Stimulated activated CD8-positive, alpha-beta memory T cell treated with anti-CD3 and anti-CD28 coated beads, Interleukin-4, amount 100 ng/mL, for 48 hours (primary cell): ENCODE results near the gene MYO1H.
"Not testable (repeated sequence)": the region's sequence is repeated elsewhere in the genome, so short reads cannot be mapped to it uniquely, and the experiment has no call there.

ENCODE experiments used
- DNase-seq: peaks from one replicate; pipeline ENCODE4 v3.0.0-alpha.2; 2020

MYO1H gene

GRCh38 chr12:109352184-109352583 lies 4.5 kb downstream of the MYO1H start:
- no peak for DNase-seq

DNA sequence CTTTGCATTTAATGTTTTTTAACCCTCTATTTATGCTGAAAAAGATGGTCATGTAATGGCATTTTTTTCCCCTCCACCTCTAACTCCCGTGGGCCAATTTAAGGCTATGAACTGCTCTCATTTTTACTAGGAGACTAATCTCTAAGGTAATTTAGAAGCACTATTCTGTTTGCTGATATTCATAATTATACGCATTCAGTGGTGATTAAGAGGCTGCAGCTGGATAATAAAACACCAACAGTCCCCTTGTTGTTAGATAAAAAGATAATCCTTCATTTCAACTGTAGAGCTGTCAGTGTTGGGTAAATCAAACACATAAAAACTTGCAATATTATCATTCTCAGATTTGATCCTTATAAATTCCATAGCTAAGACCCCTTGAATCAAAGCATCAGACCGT lies 8.9 kb downstream of the MYO1H start:
- DNase-seq, result no peak

DNA sequence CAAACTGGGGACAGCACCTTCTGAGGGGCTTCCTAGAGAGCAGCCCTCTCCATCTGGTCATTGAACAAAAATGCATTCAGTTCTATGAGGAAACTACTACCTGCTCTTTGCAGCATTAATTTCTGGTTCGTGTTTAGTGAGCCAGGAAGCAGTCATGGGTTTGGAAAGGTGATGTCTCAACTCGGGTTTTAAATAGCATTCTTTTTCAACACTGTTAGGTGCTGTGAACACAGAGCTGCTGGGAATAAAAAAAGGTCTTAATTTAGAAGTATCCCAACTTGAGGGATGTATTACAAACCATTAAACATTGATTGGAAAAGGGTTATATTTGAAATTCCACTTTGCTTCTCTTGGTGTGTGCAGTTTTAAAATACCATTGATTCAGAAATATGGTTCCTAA lies 9.3 kb downstream of the MYO1H start:
- DNase-seq, result no peak

DNA sequence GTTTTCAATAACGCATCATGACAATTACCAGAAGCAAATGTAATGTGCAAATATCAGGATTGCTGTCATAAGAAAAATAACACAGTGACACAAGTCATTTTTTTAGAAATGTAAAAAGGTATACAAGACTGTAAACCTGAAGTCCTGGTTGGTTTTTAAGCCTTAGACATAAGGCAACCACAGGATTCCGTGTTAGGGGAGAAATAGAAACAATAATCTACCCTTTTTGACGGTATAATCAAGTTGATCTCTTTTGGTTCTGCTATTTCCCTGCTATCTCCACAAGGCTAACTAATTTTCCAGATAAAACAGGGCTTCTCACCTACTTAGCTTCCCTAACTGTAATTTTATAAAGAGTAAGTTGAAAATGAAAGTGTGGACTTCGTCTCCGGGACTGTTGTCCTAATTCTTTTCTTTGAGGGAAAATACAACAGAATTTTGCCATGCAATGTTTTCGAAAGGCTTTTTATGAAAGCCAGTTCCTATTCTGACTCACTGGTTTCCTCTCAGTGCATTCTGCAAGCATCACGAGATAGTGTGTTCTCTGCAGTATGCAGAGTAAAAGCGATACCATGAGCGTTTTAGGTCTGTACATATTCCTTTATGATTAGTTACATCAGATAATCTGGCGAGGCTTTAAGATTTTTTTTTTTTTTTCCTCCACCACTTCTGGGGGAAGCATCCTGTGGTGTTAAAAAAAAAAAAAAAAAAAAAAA lies 10.6 kb downstream of the MYO1H start:
- DNase-seq, result no peak

DNA sequence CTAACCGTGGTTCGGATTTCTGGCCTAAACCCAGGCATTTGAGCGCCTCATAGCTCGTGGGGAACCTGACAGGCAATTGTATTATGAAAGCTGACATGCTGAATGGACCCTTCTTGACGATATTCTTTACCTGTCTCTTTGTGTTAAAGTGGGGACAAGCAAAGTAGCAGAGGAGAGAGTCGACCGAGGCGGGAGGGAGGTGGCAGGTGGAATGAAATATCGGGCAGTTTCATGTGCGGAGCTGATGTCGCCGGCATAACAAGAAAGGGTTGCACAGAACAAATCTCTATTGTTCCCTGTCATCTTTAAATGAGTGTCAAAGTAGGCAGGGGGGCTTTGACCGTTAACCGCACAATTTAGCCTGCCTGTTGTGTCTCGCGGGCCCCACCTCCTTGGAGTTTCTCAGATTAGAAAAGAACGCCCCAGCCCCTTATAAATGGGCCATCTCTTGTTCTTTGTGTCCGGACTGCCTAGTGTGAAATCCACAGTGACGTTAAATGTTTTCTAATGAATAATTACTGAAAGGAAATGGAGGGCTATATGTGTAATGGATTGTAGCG lies 11.5 kb downstream of the MYO1H start:
- no peak for DNase-seq

DNA sequence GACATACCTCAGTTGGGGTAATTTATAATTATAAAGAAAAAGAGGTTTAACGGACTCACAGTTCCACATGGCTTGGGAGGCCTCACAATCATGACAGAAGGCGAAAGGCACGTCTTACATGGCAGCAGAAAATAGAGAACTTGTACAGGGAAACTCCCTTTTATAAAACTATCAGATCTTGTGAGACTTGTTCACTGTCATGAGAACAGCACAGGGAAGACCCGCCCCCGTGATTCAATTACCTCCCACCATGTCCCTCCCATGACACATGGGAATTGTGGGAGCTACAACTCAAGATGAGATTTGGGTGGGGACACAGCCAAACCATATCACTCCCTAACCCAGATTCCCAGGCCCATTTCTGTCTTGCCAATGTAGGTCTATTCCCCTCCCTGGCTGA lies 22.1 kb downstream of the MYO1H start:
- no peak for DNase-seq

DNA sequence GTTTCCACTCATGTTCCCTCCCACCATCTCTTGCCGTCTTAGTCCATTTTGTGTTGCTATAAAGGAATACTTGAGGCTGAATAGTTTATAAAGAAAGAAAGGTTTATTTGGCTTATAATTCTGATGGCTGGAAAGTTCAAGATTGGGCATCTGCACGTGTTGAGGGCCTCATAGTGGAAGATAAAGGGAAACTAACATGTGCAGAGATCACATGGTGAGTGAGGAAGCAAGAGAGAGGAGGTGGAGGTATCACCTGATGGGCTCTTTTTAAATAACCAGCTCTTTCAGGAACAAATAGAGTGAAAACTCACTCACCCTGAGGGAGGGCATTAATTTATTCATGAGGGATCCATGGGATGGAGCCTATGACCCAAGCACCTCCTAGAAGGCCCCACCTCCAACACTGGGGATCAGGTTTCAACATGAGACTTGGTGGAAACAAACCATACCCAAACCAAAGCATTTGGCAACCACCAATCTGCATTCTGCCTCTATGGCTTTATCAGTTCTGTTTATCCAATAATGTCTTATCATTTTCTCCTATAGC lies 29.5 kb downstream of the MYO1H start:
- DNase-seq, result no peak

DNA sequence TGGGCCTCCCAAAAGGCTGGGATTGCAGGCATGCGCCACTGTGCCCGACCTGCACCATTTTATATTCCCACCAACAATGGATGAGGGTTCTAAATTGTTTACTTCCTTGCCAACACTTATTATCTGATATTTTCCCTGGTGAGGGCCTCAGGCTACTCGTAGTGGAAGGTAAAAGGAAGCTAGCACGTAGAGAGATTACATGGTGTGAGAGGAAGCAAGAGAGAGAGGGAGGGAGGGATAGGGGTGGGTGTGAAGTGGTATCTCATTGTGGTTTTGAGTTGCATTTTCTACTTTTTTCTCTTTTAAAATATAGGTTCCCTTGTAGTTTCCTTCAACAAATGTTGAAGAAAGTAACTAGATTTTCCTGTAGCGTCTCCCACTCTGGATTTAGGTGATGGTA lies 30.9 kb downstream of the MYO1H start:
- DNase-seq, result no peak

- DNase-seq, result no peak
These were observed 34.3 kb downstream of the MYO1H start for GRCh38 chr12:109382031-109382430.

DNA sequence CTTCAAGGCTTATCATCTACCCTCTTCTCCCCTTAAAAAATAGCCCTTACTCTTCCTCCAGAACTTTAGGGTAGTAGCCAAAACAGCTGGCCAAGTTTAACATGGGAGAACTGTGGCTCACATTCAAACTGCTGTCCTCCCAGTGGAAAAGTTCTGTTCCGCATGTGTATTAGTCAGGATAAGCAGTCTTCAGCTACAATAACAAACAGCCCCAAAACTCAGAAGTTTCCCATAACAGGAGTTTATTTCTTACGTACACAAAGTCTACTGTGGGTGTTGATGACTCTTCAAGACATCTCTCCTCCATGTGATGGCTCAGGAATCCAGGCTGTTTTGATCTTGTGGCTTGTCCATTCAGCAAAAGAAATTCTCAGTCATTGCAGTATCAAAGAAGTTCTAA lies 35.5 kb downstream of the MYO1H start:
- no peak for DNase-seq

GRCh38 chr12:109385339-109386058 lies 37.8 kb downstream of the MYO1H start:
- no peak for DNase-seq

- no peak for DNase-seq
These were observed 38.3 kb downstream of the MYO1H start for GRCh38 chr12:109386059-109386433.

DNA sequence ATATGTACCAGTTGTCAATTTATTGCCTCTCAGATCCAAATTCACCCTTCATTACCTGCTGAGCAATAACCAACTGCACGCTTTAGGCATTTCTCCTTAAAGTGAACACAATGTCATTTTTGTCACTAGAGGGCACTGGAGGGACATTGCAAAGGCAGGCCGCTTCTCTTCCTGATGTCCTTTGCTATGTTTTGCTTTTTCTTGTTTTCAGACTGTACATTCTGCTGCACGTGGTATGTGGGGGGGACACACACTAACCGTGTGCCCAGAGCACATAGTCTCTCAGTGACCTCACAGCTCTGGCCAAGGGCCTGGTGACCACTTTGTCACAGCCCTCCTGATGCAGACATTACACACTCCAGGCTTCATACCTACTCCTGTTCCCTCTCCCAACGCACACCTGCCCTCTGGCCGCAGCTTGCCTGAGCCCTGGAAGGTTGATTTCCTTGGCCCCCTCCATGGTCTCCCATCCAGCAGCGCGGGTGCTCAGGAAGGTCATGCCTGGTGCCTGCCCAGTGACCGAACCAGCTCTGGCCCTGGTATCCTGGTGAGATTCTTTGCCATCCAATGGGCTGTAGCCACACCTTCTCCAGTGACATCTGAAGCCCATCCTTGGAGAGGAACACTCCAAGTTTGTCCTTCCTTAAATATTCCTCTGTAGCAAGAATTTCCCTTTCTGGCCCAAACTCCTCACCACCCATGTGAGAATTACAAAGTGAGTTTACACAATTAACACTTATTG lies 39.9 kb downstream of the MYO1H start:
- DNase-seq, result no peak

DNA sequence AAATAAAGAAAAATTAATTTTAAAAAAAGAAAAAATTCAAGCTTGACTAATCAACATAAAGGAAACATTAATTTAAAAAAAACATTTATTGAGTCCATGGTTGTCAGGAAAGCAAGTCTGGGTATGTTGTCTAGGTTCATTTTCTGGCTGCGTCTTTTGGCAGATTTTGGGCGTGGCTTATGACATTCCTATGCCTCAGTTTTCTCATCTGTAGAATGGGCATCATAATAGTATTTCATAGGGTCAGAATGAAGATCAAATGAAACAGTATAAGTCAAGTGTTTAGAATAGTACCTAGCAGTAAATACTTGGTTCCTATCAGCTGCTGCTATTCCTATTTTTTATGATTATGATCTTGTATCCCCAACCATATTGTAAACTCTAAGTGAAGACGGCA lies 40.5 kb downstream of the MYO1H start:
- no peak for DNase-seq

DNA sequence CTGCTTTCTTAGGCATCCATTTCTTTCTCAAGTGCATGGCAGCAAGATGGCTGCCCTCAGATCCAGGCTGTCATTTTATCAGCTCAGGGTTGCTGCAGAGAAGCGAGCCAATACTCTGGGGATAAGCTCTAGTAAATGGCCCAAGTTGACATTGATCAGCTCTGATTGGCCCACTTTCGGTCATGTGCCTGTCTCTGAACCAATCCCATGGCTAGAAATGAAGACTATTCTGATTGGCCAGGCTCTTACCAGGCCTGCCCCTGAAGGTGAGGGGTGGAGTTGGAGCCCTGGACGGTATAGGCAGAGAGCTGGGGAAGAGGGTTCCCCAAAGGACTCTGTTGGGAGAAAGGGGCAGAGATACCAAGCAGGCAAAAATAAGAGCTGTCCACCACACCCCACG lies 41.4 kb downstream of the MYO1H start:
- DNase-seq, result no peak

- peak; percentile 45 for DNase-seq
These were observed 46.0 kb downstream of the MYO1H start for GRCh38 chr12:109393437-109394345.

GRCh38 chr12:109394891-109395290 lies 47.2 kb downstream of the MYO1H start:
- DNase-seq, result no peak

GRCh38 chr12:109404841-109405240 lies 57.1 kb downstream of the MYO1H start:
- not testable (repeated sequence) for DNase-seq

DNA sequence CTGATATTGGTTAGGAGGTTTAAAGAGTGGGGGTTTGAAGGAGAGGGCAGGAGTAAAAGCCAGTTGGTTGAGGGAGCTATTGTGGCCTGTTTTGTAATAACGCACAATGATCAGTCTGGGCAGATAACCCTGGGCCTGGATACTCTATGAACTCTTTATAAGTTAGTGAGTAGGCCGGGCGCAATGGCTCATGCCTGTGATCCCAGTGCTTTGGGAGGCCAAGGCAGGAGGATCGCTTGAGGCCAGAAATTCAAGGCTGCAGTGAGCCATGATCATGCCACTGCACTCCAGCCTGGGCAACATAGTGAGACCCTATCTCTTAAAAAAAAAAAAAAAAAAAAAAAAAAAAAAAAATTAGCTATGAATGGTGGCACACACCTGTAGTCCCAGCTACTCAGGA lies 58.4 kb downstream of the MYO1H start:
- not testable (repeated sequence) for DNase-seq

DNA sequence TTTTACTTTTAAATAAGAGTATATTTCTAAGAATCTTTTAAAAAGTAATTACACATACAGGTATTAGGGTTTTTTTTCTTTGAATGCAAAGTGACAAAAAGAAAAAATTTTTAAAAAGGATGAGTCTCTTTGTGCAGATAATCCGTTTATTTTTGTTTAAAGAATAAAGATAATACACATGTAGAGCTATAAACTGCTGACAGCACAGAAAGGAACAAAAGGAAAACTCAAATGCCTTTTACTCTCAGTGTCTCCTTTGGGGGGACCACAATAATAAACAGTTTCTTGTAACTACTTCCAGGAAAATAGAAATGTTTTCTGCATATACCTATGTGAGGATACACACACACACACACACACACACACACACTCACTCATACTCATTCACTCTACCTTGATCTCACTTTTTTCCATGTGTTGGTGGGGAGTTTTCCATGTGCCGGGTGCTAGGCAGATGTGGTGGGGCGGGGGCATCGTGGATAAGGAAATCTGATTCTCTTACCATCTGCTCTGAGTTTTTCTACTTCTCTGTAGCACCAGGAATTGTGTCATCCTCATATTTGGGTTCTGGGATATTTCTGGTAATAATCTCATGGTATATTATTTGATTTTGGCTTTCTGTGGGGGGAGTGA lies 71.3 kb downstream of the MYO1H start:
- DNase-seq, result no peak

GRCh38 chr12:109421355-109422087 lies 73.8 kb downstream of the MYO1H start:
- DNase-seq, result no peak
